Right lobe of liver (tissue), 6 donors: Measurements from ENCODE around the gene SMIM11. TPM values are rescaled to one million over a fixed set of nuclear protein-coding genes. Genes with fewer than 3 reads are reported as not detected.

Experiments used
- ATAC-seq, 4 donors: fragments of 200-7000 bp; cut with Tn5 transposase; one replicate each; pipeline ENCODE4 v1.9.1; 2020; ENCODE audit warnings: mild to moderate bottlenecking in 4 of 4, moderate library complexity in 4 of 4
- DNase-seq, 3 donors: peaks; one replicate each; pipeline ENCODE4 v3.0.0-alpha.2; 2020
- H3K27ac ChIP-seq, 3 donors: fragments of 200-600 bp; one replicate each; pipeline ENCODE4 v1.8.0; 2022
- H3K27me3 ChIP-seq, 2 donors: fragments of 200-600 bp; one replicate each; pipeline ENCODE4 v1.8.0; 2022
- H3K36me3 ChIP-seq, 4 donors: fragments of 200-600 bp; sonication (generic) in 1 of 4; one replicate each; pipeline versions ENCODE4 v1.5.1 to v1.8.0; 2017 to 2022; ENCODE audit warnings: control low read depth in 1 of 4
- H3K4me1 ChIP-seq, 4 donors: fragments of 200-600 bp; sonication (generic) in 1 of 4; one replicate each; pipeline versions ENCODE4 v1.5.1 to v1.8.0; 2017 to 2022; ENCODE audit warnings: control low read depth in 1 of 4
- H3K4me3 ChIP-seq, 3 donors: fragments of 200-600 bp; one replicate each; pipeline ENCODE4 v1.8.0; 2022
- H3K9me3 ChIP-seq, 4 donors: fragments of 200-600 bp; sonication (generic) in 1 of 4; one replicate each; pipeline versions ENCODE4 v1.5.1 to v1.8.0; 2017 to 2022; ENCODE audit warnings: control low read depth in 1 of 4
- CTCF ChIP-seq, 4 donors: fragments of 200-600 bp in 3 of 4; fragments of 450-650 bp in 1 of 4; IDR thresholded peaks; one replicate each; pipeline versions ENCODE4 v1.5.1 to v1.8.0; 2016 to 2022; ENCODE audit warnings: antibody characterized with exemption in 4 of 4, mild to moderate bottlenecking in 2 of 4
- POLR2A ChIP-seq: fragments of 450-650 bp; IDR thresholded peaks from one replicate; pipeline ENCODE4 v1.6.1; 2017; ENCODE audit warnings: antibody characterized with exemption, mild to moderate bottlenecking
- WGBS: methylation state at CpG from one replicate; pipeline ENCODE4 v1.1.6; 2018; ENCODE audit warnings: low coverage, low lambda C conversion rate; ENCODE audit not compliant: insufficient coverage; ENCODE audit errors: missing lambda C conversion rate; 5-methylcytosine and 5-hydroxymethylcytosine counted together
- intact Hi-C, 2 donors: fragments of 100-400 bp; cut with DNase I; formaldehyde crosslinking; loops; one replicate each; pipeline versions ENCODE4 v1.11.2 to v1.14.1; 2022
- total RNA-seq, 6 experiments: library from RNA; depleted of rRNA in 2 of 6; stranded (reverse); fragments of >200 nt in 2 of 6; fragmentation: NEBNext Ultra II Directional in 3 of 6; extraction: Animal tissue kit (Norgen Biotek cat#: 25700) in 3 of 6; gene quantifications; one replicate each; pipeline versions ENCODE4 v1.1.0 to v1.2.4, GENCODE V29; 2016 to 2023
- donor health status: DM: no; HTN: yes; CAD: no.
- donor health status: DM: no; HTN: no; CAD: no.
- donor health status: DM: no; HTN: no; CAD: no.
- donor health status: DM: no; HTN: yes; CAD: no.
- donor health status: DM: no; HTN: yes; CAD: no.

SMIM11 gene
- total RNA-seq, 6 experiments from 2014 or later = 0.51 to 12.3 (median 4.6) TPM

GRCh38 chr21:34353182-34353581, 22.1 kb upstream of the SMIM11 start:
- H3K36me3 ChIP-seq = no peaks in the 10 kb centered on the region
- H3K4me3 ChIP-seq = no peak overlapping the region
- no peaks in the 10 kb centered on the region for H3K27me3 ChIP-seq
- ATAC-seq (no peak), DNase-seq (peak in 1 of 3 donors; percentile 0)
- WGBS = 57% methylated on average over 6 of the region's 6 CpGs
- no peak overlapping the region for H3K27ac ChIP-seq
- no peak for TF ChIP-seq POLR2A
- TF ChIP-seq CTCF (IDR thresholded peaks at IDR 0.05) = no peak
- H3K9me3 ChIP-seq = no peaks in the 10 kb centered on the region
- H3K4me1 ChIP-seq = no peaks in the 10 kb centered on the region
- intact Hi-C loops = no loop called here

GRCh38 chr21:34354836-34355235, 20.5 kb upstream of the SMIM11 start:
- Histone ChIP-seq H3K36me3 (no peaks in the 10 kb centered on the region), H3K9me3 (no peaks in the 10 kb centered on the region), H3K27me3 (no peaks in the 10 kb centered on the region), H3K4me3 (no peak overlapping the region), H3K27ac (no peak overlapping the region), H3K4me1 (no peaks in the 10 kb centered on the region)
- 70% methylated on average over 4 of the region's 4 CpGs for WGBS
- ATAC-seq (no peak), DNase-seq (no peak)
- TF ChIP-seq POLR2A = no peak
- TF ChIP-seq CTCF (IDR thresholded peaks at IDR 0.05) = no peak
- intact Hi-C loops = no loop called here

GRCh38 chr21:34355570-34355969, 19.7 kb upstream of the SMIM11 start:
- intact Hi-C loops = no loop called here

GRCh38 chr21:34357889-34358288, 17.4 kb upstream of the SMIM11 start:
- Histone ChIP-seq H3K9me3 (no peaks in the 10 kb centered on the region), H3K36me3 (no peaks in the 10 kb centered on the region), H3K27me3 (no peaks in the 10 kb centered on the region), H3K4me1 (peaks cover 0 to 3% (median 0%) of the 10 kb centered on the region in 4 donors), H3K27ac (no peak overlapping the region), H3K4me3 (no peak overlapping the region)
- ATAC-seq (no peak), DNase-seq (no peak)
- TF ChIP-seq CTCF (IDR thresholded peaks at IDR 0.05) (no peak), POLR2A (no peak)
- intact Hi-C loops = no loop called here
- 86% methylated on average over 1 of the region's 2 CpGs for WGBS

More at GRCh38 chr21:34355570-34355969, 19.7 kb upstream of the SMIM11 start:
- WGBS = no CpG with 5 or more reads among the region's 5 CpGs
- no peak overlapping the region for H3K4me3 ChIP-seq
- no peaks in the 10 kb centered on the region for H3K9me3 ChIP-seq
- no peaks in the 10 kb centered on the region for H3K4me1 ChIP-seq
- no peaks in the 10 kb centered on the region for H3K27me3 ChIP-seq
- H3K36me3 ChIP-seq = no peaks in the 10 kb centered on the region
- no peak for DNase-seq
- no peak for TF ChIP-seq POLR2A
- no peak for TF ChIP-seq CTCF (IDR thresholded peaks at IDR 0.05)
- no peak overlapping the region for H3K27ac ChIP-seq
- ATAC-seq = no peak

- DNase-seq = no peak
- TF ChIP-seq POLR2A (no peak), CTCF (IDR thresholded peaks at IDR 0.05) (no peak)
- H3K4me3 ChIP-seq = no peak overlapping the region
- H3K9me3 ChIP-seq = no peaks in the 10 kb centered on the region
- no peaks in the 10 kb centered on the region for H3K27me3 ChIP-seq
- ATAC-seq = no peak
- intact Hi-C loops = no loop called here
- peaks cover 0 to 3% (median 0%) of the 10 kb centered on the region in 4 donors for H3K4me1 ChIP-seq
- no peak overlapping the region for H3K27ac ChIP-seq
- 79% methylated on average over 1 of the region's 1 CpG for WGBS
- no peaks in the 10 kb centered on the region for H3K36me3 ChIP-seq
Observed at GRCh38 chr21:34358866-34359265, 16.4 kb upstream of the SMIM11 start.
